ENCODE measurements around the gene MORN1.

- no peak for TF ChIP-seq CTCF (conservative IDR thresholded peaks at IDR 0.05)
- no peak for TF ChIP-seq EZH2 (IDR thresholded peaks at IDR 0.05; ENCODE audit: low read depth)
Observed at GRCh38 chr1:2391041-2391930, at the start of gene MORN1, which contains the start of gene RER1.
